ENCODE data around the gene GPC5.

DNA sequence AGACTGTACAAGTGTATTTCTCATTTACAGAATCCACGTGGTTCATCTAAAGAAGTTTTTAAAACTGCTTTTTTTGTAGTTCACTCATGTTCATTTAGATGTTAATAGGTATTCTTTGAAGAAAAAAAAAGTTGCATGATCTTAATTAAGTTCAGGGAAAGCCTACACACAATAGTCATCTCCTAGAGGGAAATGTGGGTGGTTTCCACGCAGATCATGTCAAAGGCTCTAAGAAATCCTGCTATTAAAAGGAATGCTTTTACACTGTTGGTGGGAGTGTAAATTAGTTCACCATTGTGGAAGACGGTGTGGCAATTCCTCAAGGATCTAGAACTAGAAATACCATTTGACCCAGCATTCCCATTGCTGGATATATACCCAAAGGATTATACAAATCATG lies 312.3 kb downstream of the GPC5 start:
- TF ChIP-seq, protein P1, sequence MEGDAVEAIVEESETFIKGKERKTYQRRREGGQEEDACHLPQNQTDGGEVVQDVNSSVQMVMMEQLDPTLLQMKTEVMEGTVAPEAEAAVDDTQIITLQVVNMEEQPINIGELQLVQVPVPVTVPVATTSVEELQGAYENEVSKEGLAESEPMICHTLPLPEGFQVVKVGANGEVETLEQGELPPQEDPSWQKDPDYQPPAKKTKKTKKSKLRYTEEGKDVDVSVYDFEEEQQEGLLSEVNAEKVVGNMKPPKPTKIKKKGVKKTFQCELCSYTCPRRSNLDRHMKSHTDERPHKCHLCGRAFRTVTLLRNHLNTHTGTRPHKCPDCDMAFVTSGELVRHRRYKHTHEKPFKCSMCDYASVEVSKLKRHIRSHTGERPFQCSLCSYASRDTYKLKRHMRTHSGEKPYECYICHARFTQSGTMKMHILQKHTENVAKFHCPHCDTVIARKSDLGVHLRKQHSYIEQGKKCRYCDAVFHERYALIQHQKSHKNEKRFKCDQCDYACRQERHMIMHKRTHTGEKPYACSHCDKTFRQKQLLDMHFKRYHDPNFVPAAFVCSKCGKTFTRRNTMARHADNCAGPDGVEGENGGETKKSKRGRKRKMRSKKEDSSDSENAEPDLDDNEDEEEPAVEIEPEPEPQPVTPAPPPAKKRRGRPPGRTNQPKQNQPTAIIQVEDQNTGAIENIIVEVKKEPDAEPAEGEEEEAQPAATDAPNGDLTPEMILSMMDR (conservative IDR thresholded peaks at IDR 0.05; ENCODE audit: low read depth, low read length) = no peak
- no peak for TF ChIP-seq EZH2 (IDR thresholded peaks at IDR 0.05; ENCODE audit: borderline replicate concordance, low read depth, low read length, poor library complexity, severe bottlenecking)

Data from A673 (cell line).